ENCODE results near the gene METTL1. TPM values are rescaled to one million over a fixed set of nuclear protein-coding genes. Genes with fewer than 3 reads are reported as not detected.

The METTL1 gene
- total and polyA plus RNA-seq, 4 donors = 2.8 to 11.2 (median 7.1) TPM

DNA sequence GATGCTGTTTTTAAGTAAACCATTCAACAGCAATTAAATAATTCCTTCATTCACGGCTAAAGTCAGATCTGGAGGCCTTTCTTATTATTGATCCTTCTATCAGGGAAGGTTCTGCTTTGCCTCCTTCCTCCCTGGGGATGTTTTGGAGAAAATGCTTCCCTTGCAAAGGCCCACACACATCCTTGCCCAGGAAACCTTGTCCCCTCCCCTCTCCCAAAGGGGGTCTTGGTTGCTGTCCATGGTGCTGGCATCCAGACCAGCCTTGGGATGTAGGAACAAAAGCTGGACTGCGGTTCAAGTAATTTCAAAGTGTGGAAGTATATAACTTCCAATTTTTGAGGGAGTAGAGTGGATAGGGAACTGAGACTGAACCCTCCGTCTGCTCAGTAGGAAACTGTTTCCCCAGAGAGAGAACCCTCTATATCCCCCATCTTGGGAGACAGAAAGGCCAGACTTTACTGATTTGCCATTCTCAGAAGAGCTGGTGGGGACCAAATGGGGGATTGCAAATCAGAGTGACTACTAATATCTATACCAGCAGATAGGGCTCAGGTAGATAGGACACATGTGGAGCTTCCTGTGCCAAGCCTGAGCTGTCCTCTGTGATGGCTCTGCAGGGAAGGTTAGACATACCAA is 11.4 kb downstream of the METTL1 start:
- Histone ChIP-seq H3K27ac (ENCODE audit: low read depth in 1 of 2, low read length in 2 of 2) (no peak overlapping the region), H3K4me1 (ENCODE audit: control insufficient read depth in 4 of 4, insufficient read depth in 4 of 4, low read length in 3 of 4) (peaks cover 0 to 24% (median 15%) of the 10 kb centered on the region in 4 donors), H3K27me3 (ENCODE audit: control insufficient read depth in 4 of 4, insufficient read depth in 4 of 4, low read length in 3 of 4) (peaks cover 0 to 11% (median 4%) of the 10 kb centered on the region in 4 donors), H3K36me3 (ENCODE audit: control insufficient read depth in 4 of 4, insufficient read depth in 3 of 4, low read depth in 1 of 4, low read length in 3 of 4) (peaks cover 0 to 7% (median 0%) of the 10 kb centered on the region in 4 donors), H3K4me3 (ENCODE audit: low read depth in 1 of 3, low read length in 3 of 3) (no peak overlapping the region), H3K9me3 (ENCODE audit: control insufficient read depth in 4 of 4, low read length in 3 of 4) (no peaks in the 10 kb centered on the region), H3K9ac (ENCODE audit: low read depth in 1 of 2, low read length in 2 of 2) (no peak overlapping the region)
- WGBS = 93% methylated on average over 3 of the region's 3 CpGs
- DNase-seq (ENCODE audit: low spot score) = no peak
- TF ChIP-seq, protein P1, sequence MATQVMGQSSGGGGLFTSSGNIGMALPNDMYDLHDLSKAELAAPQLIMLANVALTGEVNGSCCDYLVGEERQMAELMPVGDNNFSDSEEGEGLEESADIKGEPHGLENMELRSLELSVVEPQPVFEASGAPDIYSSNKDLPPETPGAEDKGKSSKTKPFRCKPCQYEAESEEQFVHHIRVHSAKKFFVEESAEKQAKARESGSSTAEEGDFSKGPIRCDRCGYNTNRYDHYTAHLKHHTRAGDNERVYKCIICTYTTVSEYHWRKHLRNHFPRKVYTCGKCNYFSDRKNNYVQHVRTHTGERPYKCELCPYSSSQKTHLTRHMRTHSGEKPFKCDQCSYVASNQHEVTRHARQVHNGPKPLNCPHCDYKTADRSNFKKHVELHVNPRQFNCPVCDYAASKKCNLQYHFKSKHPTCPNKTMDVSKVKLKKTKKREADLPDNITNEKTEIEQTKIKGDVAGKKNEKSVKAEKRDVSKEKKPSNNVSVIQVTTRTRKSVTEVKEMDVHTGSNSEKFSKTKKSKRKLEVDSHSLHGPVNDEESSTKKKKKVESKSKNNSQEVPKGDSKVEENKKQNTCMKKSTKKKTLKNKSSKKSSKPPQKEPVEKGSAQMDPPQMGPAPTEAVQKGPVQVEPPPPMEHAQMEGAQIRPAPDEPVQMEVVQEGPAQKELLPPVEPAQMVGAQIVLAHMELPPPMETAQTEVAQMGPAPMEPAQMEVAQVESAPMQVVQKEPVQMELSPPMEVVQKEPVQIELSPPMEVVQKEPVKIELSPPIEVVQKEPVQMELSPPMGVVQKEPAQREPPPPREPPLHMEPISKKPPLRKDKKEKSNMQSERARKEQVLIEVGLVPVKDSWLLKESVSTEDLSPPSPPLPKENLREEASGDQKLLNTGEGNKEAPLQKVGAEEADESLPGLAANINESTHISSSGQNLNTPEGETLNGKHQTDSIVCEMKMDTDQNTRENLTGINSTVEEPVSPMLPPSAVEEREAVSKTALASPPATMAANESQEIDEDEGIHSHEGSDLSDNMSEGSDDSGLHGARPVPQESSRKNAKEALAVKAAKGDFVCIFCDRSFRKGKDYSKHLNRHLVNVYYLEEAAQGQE (IDR thresholded peaks at IDR 0.05) = peak; percentile 96
- TF ChIP-seq EGR1 (IDR thresholded peaks at IDR 0.05; ENCODE audit: low read depth in 2 of 2) = no peak

DNA sequence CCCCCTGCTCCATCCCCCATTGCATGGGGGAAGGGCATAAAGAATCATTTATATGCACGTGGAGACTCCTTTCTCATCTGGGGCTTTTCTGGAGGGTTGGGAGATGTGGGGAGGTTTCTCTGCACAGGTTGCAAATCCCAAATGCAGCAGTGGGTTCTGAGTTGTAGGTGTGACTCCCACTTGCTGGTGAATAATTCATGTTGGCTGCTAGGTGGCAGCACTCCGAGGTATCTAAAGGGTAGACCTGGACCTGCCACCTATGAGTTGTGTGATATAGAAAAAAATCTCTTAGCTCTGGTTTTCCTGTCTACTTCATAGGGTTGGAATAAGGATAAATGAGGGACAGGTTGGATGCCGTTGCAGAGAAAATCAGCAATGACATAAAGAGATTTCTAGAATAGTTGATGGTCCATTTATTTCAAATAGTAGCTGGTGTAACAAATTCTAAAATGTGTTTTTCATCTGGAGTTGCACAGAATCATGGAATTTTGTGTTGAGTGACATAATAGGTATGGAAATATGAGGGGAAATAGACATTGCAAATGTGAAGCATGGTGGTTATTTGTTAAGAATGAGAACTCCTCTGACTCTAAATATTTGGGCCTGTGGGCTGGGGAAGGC is 12.4 kb downstream of the METTL1 start:
- peaks cover 0 to 17% (median 9%) of the 10 kb centered on the region in 4 donors for H3K4me1 ChIP-seq (ENCODE audit: control insufficient read depth in 4 of 4, insufficient read depth in 4 of 4, low read length in 3 of 4)
- no peak overlapping the region for H3K27ac ChIP-seq (ENCODE audit: low read depth in 1 of 2, low read length in 2 of 2)
- DNase-seq (ENCODE audit: low spot score) = no peak
- 40% methylated on average over 3 of the region's 3 CpGs for WGBS
- TF ChIP-seq, protein P2, sequence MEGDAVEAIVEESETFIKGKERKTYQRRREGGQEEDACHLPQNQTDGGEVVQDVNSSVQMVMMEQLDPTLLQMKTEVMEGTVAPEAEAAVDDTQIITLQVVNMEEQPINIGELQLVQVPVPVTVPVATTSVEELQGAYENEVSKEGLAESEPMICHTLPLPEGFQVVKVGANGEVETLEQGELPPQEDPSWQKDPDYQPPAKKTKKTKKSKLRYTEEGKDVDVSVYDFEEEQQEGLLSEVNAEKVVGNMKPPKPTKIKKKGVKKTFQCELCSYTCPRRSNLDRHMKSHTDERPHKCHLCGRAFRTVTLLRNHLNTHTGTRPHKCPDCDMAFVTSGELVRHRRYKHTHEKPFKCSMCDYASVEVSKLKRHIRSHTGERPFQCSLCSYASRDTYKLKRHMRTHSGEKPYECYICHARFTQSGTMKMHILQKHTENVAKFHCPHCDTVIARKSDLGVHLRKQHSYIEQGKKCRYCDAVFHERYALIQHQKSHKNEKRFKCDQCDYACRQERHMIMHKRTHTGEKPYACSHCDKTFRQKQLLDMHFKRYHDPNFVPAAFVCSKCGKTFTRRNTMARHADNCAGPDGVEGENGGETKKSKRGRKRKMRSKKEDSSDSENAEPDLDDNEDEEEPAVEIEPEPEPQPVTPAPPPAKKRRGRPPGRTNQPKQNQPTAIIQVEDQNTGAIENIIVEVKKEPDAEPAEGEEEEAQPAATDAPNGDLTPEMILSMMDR (IDR thresholded peaks at IDR 0.05; ENCODE audit: low read depth, low read length, missing input control) = peak; percentile 34
- TF ChIP-seq HNF4A (conservative IDR thresholded peaks at IDR 0.05) (no peak), RAD21 (IDR thresholded peaks at IDR 0.05) (peak in 1 of 2 donors; percentile 63)
- TF ChIP-seq, protein P3, sequence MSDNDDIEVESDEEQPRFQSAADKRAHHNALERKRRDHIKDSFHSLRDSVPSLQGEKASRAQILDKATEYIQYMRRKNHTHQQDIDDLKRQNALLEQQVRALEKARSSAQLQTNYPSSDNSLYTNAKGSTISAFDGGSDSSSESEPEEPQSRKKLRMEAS (IDR thresholded peaks at IDR 0.05) = no peak
- peaks cover 0 to 6% (median 2%) of the 10 kb centered on the region in 4 donors for H3K27me3 ChIP-seq (ENCODE audit: control insufficient read depth in 4 of 4, insufficient read depth in 4 of 4, low read length in 3 of 4)
- H3K9ac ChIP-seq (ENCODE audit: low read depth in 1 of 2, low read length in 2 of 2) = no peak overlapping the region
- H3K4me3 ChIP-seq (ENCODE audit: low read depth in 1 of 3, low read length in 3 of 3) = no peak overlapping the region
- no peaks in the 10 kb centered on the region for H3K9me3 ChIP-seq (ENCODE audit: control insufficient read depth in 4 of 4, low read length in 3 of 4)
- H3K36me3 ChIP-seq (ENCODE audit: control insufficient read depth in 4 of 4, insufficient read depth in 3 of 4, low read depth in 1 of 4, low read length in 3 of 4) = peaks cover 0 to 7% (median 0%) of the 10 kb centered on the region in 4 donors

DNA sequence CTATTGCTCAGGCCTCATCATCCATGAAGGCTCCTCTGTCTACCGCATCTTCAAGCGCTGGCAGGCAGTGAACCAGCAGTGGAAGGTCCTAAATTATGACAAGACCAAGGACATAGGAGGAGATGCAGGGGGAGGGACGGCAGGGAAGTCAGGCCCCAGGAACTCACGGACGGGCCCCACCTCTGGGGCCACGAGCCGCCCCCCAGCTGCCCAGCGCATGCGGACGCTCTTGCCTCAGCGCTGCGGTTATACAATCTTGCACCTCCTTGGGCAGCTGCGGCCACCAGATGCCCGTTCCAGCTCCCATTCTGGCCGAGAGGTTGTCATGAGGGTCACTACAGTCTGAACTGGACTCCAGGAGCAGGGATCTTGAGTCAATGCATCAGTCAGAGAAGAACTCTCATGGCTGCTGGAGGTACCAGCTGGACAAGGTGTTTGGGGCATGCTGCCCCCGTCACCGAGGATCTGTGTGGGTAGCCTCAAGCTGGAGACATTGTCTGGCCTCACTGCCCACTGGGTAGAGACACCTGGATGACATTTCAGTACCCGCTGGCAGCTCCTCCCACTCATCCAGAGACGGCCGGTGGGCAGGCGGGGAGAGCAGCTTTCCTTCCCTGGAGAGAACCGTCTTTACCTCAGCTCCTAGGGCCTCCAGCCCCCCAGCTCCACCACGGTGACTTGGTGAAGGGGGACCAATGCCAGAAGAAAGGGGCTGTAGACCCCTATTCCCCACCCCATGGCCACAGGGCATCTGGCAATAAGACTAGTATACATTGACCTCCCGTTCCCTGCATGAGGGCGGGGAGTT is 13.1 kb downstream of the METTL1 start:
- Histone ChIP-seq H3K9ac (ENCODE audit: low read depth in 1 of 2, low read length in 2 of 2) (no peak overlapping the region), H3K9me3 (ENCODE audit: control insufficient read depth in 4 of 4, low read length in 3 of 4) (no peaks in the 10 kb centered on the region), H3K4me3 (ENCODE audit: low read depth in 1 of 3, low read length in 3 of 3) (no peak overlapping the region), H3K27me3 (ENCODE audit: control insufficient read depth in 4 of 4, insufficient read depth in 4 of 4, low read length in 3 of 4) (peaks cover 0 to 2% (median 0%) of the 10 kb centered on the region in 4 donors), H3K27ac (ENCODE audit: low read depth in 1 of 2, low read length in 2 of 2) (no peak overlapping the region), H3K36me3 (ENCODE audit: control insufficient read depth in 4 of 4, insufficient read depth in 3 of 4, low read depth in 1 of 4, low read length in 3 of 4) (peaks cover 0 to 7% (median 0%) of the 10 kb centered on the region in 4 donors), H3K4me1 (ENCODE audit: control insufficient read depth in 4 of 4, insufficient read depth in 4 of 4, low read length in 3 of 4) (peaks cover 0 to 18% (median 10%) of the 10 kb centered on the region in 4 donors)
- WGBS = 95% methylated on average over 25 of the region's 25 CpGs
- DNase-seq (ENCODE audit: low spot score) = no peak
- no peak for TF ChIP-seq EGR1 (IDR thresholded peaks at IDR 0.05; ENCODE audit: low read depth in 2 of 2)
- TF ChIP-seq RAD21 (IDR thresholded peaks at IDR 0.05) = no peak
- no peak for TF ChIP-seq FOXA2 (IDR thresholded peaks at IDR 0.05)
- TF ChIP-seq, protein P1 (IDR thresholded peaks at IDR 0.05) = no peak
- TF ChIP-seq NR2F2 (IDR thresholded peaks at IDR 0.05) = no peak
- TF ChIP-seq SP1 (IDR thresholded peaks at IDR 0.05) = no peak
- TF ChIP-seq YY1 (IDR thresholded peaks at IDR 0.05) = no peak
- TF ChIP-seq, protein P4, sequence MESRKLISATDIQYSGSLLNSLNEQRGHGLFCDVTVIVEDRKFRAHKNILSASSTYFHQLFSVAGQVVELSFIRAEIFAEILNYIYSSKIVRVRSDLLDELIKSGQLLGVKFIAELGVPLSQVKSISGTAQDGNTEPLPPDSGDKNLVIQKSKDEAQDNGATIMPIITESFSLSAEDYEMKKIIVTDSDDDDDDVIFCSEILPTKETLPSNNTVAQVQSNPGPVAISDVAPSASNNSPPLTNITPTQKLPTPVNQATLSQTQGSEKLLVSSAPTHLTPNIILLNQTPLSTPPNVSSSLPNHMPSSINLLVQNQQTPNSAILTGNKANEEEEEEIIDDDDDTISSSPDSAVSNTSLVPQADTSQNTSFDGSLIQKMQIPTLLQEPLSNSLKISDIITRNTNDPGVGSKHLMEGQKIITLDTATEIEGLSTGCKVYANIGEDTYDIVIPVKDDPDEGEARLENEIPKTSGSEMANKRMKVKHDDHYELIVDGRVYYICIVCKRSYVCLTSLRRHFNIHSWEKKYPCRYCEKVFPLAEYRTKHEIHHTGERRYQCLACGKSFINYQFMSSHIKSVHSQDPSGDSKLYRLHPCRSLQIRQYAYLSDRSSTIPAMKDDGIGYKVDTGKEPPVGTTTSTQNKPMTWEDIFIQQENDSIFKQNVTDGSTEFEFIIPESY (IDR thresholded peaks at IDR 0.05) = no peak
- no peak for TF ChIP-seq HNF4G (IDR thresholded peaks at IDR 0.05)
